WERI-Rb-1 (cell line): ENCODE measurements around the gene VWA3A.
"Not testable (repeated sequence)": the region's sequence is repeated elsewhere in the genome, so short reads cannot be mapped to it uniquely, and the experiment has no call there.

Source experiments
- DNase-seq: peaks from one replicate; pipeline ENCODE4 v3.0.0-alpha.2; 2020
- H3K27ac ChIP-seq: fragments of 250-450 bp; sonication (Bioruptor Pico); 2 replicates; pipeline ENCODE4 v1.5.1; 2020; ENCODE audit warnings: mild to moderate bottlenecking, moderate library complexity
- H3K27me3 ChIP-seq: fragments of 250-450 bp; sonication (Bioruptor Pico); 2 replicates; pipeline ENCODE4 v1.5.1; 2021; ENCODE audit warnings: mild to moderate bottlenecking, low read depth, moderate library complexity; ENCODE audit not compliant: insufficient read depth, severe bottlenecking
- H3K36me3 ChIP-seq: fragments of 250-450 bp; sonication (Bioruptor Pico); 2 replicates; pipeline ENCODE4 v1.5.1; 2020; ENCODE audit warnings: mild to moderate bottlenecking, moderate library complexity
- H3K4me3 ChIP-seq: 2 replicates; pipeline ENCODE4 v1.5.1; 2011; ENCODE audit warnings: low read depth, mild to moderate bottlenecking, control low read depth, low read length
- H3K9me3 ChIP-seq: fragments of 250-450 bp; sonication (Bioruptor Pico); 2 replicates; pipeline ENCODE4 v1.5.1; 2021; ENCODE audit warnings: mild to moderate bottlenecking, moderate library complexity; ENCODE audit not compliant: severe bottlenecking
- TF ChIP-seq, protein P1 (sequence below): IDR thresholded peaks from 2 replicates; pipeline ENCODE4 v1.5.1; 2011; ENCODE audit warnings: low read depth, mild to moderate bottlenecking, control low read depth, inconsistent platforms, low read length

The VWA3A gene

DNA sequence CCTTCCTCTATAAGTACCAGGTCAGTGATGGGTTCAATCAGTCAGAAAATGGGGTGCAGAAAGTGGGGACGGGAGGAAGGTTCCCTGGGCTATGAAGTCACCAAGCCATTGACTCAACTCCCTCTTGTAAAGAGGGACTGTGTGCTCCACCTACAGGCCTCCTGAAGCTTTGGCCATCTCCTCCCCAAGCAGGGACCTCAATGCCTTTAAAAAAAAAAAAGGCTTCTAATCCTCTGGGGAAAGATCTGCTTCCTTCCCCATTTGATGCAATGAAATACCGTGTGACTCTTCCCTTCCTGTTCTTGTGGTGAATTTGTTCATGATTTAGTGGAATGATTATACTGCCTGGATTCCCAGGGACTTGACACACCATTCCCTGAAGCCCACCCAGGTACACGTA, 30.8 kb downstream of the VWA3A start:
- Histone ChIP-seq H3K27ac (no peak overlapping the region), H3K9me3 (no peaks in the 10 kb centered on the region), H3K4me3 (no peak overlapping the region), H3K36me3 (no peaks in the 10 kb centered on the region), H3K27me3 (no peaks in the 10 kb centered on the region)
- DNase-seq: peak; percentile 23
- TF ChIP-seq, protein P1, sequence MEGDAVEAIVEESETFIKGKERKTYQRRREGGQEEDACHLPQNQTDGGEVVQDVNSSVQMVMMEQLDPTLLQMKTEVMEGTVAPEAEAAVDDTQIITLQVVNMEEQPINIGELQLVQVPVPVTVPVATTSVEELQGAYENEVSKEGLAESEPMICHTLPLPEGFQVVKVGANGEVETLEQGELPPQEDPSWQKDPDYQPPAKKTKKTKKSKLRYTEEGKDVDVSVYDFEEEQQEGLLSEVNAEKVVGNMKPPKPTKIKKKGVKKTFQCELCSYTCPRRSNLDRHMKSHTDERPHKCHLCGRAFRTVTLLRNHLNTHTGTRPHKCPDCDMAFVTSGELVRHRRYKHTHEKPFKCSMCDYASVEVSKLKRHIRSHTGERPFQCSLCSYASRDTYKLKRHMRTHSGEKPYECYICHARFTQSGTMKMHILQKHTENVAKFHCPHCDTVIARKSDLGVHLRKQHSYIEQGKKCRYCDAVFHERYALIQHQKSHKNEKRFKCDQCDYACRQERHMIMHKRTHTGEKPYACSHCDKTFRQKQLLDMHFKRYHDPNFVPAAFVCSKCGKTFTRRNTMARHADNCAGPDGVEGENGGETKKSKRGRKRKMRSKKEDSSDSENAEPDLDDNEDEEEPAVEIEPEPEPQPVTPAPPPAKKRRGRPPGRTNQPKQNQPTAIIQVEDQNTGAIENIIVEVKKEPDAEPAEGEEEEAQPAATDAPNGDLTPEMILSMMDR: peak; percentile 55

DNA sequence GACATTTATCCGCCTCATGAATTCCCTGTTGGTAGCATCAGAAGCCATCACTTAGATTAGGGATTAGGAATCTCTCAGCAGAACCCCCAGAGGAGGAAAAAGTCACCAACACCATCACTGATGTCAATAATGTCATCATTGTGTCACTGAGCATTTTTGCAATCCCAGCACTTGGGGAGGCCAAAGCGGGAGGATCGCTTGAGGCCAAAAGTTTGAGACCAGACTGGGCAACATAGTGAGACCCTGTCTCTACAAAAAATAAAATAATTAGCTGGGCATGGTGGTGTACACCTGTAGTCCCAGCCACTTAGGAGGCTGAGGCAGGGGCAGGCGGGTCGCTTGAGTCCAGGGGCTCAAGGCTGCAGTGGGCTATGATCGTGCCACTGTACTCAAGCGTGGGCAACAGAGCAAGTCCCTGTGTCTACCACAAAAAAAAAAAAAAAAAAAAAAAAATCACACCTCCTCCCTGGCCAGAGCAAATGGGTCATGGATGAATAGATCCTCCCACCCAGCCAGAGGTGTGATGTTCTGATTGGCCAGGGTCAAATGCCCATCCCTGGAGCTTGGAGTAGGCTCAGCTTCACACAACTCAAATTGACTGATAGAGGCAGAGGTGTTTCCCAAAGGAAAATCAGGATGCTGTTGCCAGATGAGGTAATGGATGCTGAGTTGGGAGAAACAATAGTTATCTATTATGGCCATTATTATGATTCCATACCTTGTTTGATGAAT, 31.6 kb downstream of the VWA3A start:
- H3K9me3 ChIP-seq: no peaks in the 10 kb centered on the region
- no peaks in the 10 kb centered on the region for H3K36me3 ChIP-seq
- DNase-seq: no peak
- no peak overlapping the region for H3K4me3 ChIP-seq
- no peaks in the 10 kb centered on the region for H3K27me3 ChIP-seq
- no peak overlapping the region for H3K27ac ChIP-seq
- TF ChIP-seq, protein P1: no peak

DNA sequence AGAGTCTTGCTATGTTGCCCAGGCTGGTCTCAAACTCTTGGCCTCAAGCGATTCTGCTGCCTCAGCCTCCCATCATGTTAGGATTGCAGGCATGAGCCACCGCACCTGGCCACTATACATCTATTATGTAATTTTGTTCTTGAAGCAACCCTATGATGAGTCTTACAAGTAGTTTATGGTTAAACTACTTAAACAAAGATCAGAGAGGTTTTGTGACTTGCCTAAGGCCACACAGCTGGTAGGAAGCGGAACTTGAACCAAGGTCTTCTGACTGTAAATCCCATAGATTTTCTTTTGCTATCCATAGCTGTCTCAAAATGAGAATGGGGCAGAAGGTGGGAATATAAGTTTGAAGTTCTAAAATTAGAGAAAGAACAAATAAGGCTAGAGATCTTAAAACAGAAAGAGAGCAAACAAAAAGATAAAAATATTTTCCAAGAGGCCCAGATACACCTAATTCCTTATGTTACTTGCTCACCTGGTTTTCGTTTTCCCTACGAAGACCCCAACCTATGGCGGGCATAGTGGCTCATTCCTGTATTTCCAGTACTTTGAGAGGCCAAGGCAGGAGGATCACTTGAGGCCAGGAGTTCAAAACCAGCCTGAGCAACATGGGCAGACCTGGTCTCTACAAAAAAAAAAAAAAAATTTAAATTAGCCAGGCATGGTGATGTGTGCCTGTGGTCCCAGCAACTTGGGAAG, 32.4 kb downstream of the VWA3A start:
- TF ChIP-seq, protein P1: no peak
- DNase-seq: no peak
- Histone ChIP-seq H3K4me3 (no peak overlapping the region), H3K27ac (no peak overlapping the region), H3K36me3 (no peaks in the 10 kb centered on the region), H3K27me3 (no peaks in the 10 kb centered on the region), H3K9me3 (no peaks in the 10 kb centered on the region)

DNA sequence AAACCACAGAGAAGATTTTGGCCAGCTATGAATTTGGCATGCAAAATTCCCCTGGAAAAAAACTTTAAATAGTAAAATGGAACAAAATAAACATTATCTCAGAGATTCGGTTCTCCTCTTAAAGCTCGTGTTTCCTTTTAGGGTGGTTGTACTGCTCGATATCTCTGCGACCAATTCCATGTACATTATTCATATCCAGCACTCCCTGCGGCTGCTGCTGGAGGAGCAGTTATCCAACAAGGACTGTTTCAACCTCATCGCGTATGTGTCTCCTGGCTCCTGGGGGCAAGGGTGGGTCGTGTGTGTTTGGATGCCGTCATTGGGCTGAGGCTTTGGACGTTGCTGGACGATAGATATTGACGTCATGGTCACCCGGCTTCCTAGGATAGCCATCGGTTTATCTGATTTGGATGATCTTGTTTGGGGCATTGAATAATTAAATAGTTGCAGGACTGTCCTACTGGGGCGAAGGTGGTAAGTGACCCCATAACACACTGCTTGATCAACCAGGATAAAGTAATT, 33.8 kb downstream of the VWA3A start:
- H3K27ac ChIP-seq: no peak overlapping the region
- TF ChIP-seq, protein P1: no peak
- H3K4me3 ChIP-seq: no peak overlapping the region
- no peak for DNase-seq
- no peaks in the 10 kb centered on the region for H3K9me3 ChIP-seq
- no peaks in the 10 kb centered on the region for H3K27me3 ChIP-seq
- no peaks in the 10 kb centered on the region for H3K36me3 ChIP-seq

DNA sequence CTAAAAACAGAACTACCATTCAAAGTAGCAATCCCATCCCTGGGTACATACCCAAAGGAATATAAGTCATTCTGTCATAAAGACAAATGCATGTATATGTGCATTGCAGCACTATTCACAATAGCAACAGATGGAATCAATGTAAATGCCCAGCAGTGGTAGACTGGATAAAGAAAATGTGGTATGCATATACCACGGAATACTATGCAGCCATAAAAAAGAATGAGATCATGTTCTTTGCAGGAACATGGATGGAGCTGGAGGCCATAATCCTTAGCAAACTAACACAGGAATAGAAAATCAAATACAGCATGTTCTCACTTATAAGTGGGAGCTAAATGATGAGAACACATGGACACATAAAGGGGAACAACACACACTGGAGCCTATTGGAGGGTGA, 36.2 kb downstream of the VWA3A start:
- not testable (repeated sequence) for H3K4me3 ChIP-seq, DNase-seq, H3K27me3 ChIP-seq, H3K36me3 ChIP-seq, H3K27ac ChIP-seq, H3K9me3 ChIP-seq

DNA sequence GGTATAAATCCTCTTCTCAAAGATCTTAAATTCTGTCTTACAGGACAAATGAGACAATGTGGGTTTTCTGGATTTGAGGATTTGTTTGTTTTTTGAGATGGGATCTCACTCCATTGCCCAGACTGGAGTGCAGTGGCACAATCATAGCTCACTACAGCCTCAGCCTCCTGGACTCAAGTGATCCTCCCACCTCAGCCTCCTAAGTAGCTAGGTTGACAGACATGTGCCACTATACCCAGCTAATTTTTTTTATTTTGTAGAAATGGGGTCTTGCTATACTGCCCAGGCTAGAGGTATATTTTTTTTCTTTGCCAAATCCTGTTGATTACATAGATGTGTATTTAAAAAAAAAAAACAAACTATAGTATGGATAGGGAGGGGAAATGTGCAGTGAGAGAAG, 38.2 kb downstream of the VWA3A start:
- H3K27me3 ChIP-seq: no peaks in the 10 kb centered on the region
- H3K27ac ChIP-seq: no peak overlapping the region
- no peak for DNase-seq
- H3K4me3 ChIP-seq: no peak overlapping the region
- TF ChIP-seq, protein P1: no peak
- no peaks in the 10 kb centered on the region for H3K9me3 ChIP-seq
- no peaks in the 10 kb centered on the region for H3K36me3 ChIP-seq
